GM19099 (cell line): ENCODE results near the gene MTFMT.

Experiments used
- POLR2A ChIP-seq: IDR thresholded peaks from 3 replicates; pipeline ENCODE4 v1.6.1; 2011; ENCODE audit warnings: low read depth; ENCODE audit not compliant: insufficient read length; ENCODE audit errors: extremely low read depth

MTFMT gene

GRCh38 chr15:65028921-65029735 lies at the start of gene MTFMT:
Gene MTFMT (minus strand): TSS chr15:65029639. CDS start chr15:65029613, 26 bp downstream.
- peak; percentile 90 for TF ChIP-seq POLR2A

GRCh38 chr15:65077981-65078352 lies 48.5 kb upstream of the MTFMT start:
- TF ChIP-seq POLR2A: no peak

- TF ChIP-seq POLR2A: no peak
These were observed 48.0 kb upstream of the MTFMT start for GRCh38 chr15:65077291-65077980.

GRCh38 chr15:65076486-65077290 lies 47.2 kb upstream of the MTFMT start, which contains the start of gene KBTBD13:
Gene KBTBD13 (plus strand): TSS chr15:65076746. CDS start chr15:65076816, 70 bp downstream.
- TF ChIP-seq POLR2A: no peak

GRCh38 chr15:65072617-65073016 lies 43.2 kb upstream of the MTFMT start:
- no peak for TF ChIP-seq POLR2A

GRCh38 chr15:65072027-65072426 lies 42.6 kb upstream of the MTFMT start:
- no peak for TF ChIP-seq POLR2A

GRCh38 chr15:65071381-65071811 lies 42.0 kb upstream of the MTFMT start:
- TF ChIP-seq POLR2A: no peak

GRCh38 chr15:65069779-65070546 lies 40.5 kb upstream of the MTFMT start:
- no peak for TF ChIP-seq POLR2A

- no peak for TF ChIP-seq POLR2A
These were observed 39.7 kb upstream of the MTFMT start for GRCh38 chr15:65069179-65069578.

- TF ChIP-seq POLR2A: no peak
These were observed 39.0 kb upstream of the MTFMT start for GRCh38 chr15:65068403-65068788.

GRCh38 chr15:65067645-65068402 lies 38.4 kb upstream of the MTFMT start, which contains the start of gene RASL12:
Gene RASL12 (minus strand): TSS chr15:65067991. CDS start chr15:65067835, 156 bp downstream.
- TF ChIP-seq POLR2A: no peak

- TF ChIP-seq POLR2A: no peak
These were observed 37.8 kb upstream of the MTFMT start for GRCh38 chr15:65067317-65067644.

- no peak for TF ChIP-seq POLR2A
These were observed 37.3 kb upstream of the MTFMT start for GRCh38 chr15:65066635-65067316.
